Parathyroid adenoma (tissue), 2 donors: ENCODE results near the gene PSMC5.

ENCODE experiments used
- H2AFZ ChIP-seq: fragments of 300-600 bp; sonication (generic); one replicate; pipeline ENCODE4 v1.7.0; 2017; ENCODE audit warnings: antibody characterized with exemption, mild to moderate bottlenecking
- H3K27ac ChIP-seq: fragments of 300-600 bp; sonication (generic); one replicate; pipeline ENCODE4 v1.7.0; 2017
- H3K27me3 ChIP-seq: fragments of 300-600 bp; sonication (generic); one replicate; pipeline ENCODE4 v1.7.0; 2017; ENCODE audit warnings: low read length; ENCODE audit not compliant: control insufficient read depth, insufficient read depth
- H3K36me3 ChIP-seq: fragments of 300-600 bp; sonication (generic); one replicate; pipeline ENCODE4 v1.7.0; 2017; ENCODE audit warnings: low read length; ENCODE audit not compliant: control insufficient read depth, insufficient read depth
- H3K4me1 ChIP-seq: fragments of 300-600 bp; sonication (generic); one replicate; pipeline ENCODE4 v1.7.0; 2017; ENCODE audit warnings: control low read depth
- H3K4me2 ChIP-seq: fragments of 300-600 bp; sonication (generic); one replicate; pipeline ENCODE4 v1.7.0; 2017; ENCODE audit warnings: low read length
- H3K4me3 ChIP-seq: fragments of 300-600 bp; sonication (generic); one replicate; pipeline ENCODE4 v1.7.0; 2017; ENCODE audit warnings: low read depth, low read length
- H3K79me2 ChIP-seq: fragments of 300-600 bp; sonication (generic); one replicate; pipeline ENCODE4 v1.7.0; 2017; ENCODE audit warnings: control low read depth
- H3K9ac ChIP-seq: fragments of 300-600 bp; sonication (generic); one replicate; pipeline ENCODE4 v1.7.0; 2017; ENCODE audit warnings: mild to moderate bottlenecking
- H3K9me3 ChIP-seq: fragments of 300-600 bp; sonication (generic); one replicate; pipeline ENCODE4 v1.7.0; 2017; ENCODE audit warnings: low read length; ENCODE audit not compliant: control insufficient read depth
- TF ChIP-seq, protein P1 (sequence below): fragments of 300-600 bp; sonication (generic); IDR thresholded peaks from one replicate; pipeline ENCODE4 v1.7.0; 2017; ENCODE audit warnings: antibody characterized with exemption, mild to moderate bottlenecking
- donor health status: primary hyperparathyroidism.

Gene PSMC5

GRCh38 chr17:63847525-63848249, 20.5 kb downstream of the PSMC5 start:
- Histone ChIP-seq H3K36me3 (no peaks in the 10 kb centered on the region), H3K9me3 (no peaks in the 10 kb centered on the region), H2AFZ (no peak overlapping the region), H3K27ac (no peak overlapping the region), H3K4me3 (no peak overlapping the region), H3K4me1 (peaks cover 6% of the 10 kb centered on the region), H3K4me2 (no peak overlapping the region), H3K27me3 (no peaks in the 10 kb centered on the region), H3K9ac (no peak overlapping the region), H3K79me2 (no peaks in the 10 kb centered on the region)
- TF ChIP-seq, protein P1, sequence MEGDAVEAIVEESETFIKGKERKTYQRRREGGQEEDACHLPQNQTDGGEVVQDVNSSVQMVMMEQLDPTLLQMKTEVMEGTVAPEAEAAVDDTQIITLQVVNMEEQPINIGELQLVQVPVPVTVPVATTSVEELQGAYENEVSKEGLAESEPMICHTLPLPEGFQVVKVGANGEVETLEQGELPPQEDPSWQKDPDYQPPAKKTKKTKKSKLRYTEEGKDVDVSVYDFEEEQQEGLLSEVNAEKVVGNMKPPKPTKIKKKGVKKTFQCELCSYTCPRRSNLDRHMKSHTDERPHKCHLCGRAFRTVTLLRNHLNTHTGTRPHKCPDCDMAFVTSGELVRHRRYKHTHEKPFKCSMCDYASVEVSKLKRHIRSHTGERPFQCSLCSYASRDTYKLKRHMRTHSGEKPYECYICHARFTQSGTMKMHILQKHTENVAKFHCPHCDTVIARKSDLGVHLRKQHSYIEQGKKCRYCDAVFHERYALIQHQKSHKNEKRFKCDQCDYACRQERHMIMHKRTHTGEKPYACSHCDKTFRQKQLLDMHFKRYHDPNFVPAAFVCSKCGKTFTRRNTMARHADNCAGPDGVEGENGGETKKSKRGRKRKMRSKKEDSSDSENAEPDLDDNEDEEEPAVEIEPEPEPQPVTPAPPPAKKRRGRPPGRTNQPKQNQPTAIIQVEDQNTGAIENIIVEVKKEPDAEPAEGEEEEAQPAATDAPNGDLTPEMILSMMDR = no peak

- no peaks in the 10 kb centered on the region for H3K9me3 ChIP-seq
- no peaks in the 10 kb centered on the region for H3K79me2 ChIP-seq
- H3K27me3 ChIP-seq = no peaks in the 10 kb centered on the region
- H3K4me3 ChIP-seq = peak overlapping the region; percentile 49
- no peaks in the 10 kb centered on the region for H3K36me3 ChIP-seq
- no peak overlapping the region for H3K9ac ChIP-seq
- peaks cover 6% of the 10 kb centered on the region for H3K4me1 ChIP-seq
- peak overlapping the region; percentile 90 for H3K4me2 ChIP-seq
- peak overlapping the region; percentile 96 for H2AFZ ChIP-seq
- H3K27ac ChIP-seq = peak overlapping the region; percentile 30
- TF ChIP-seq, protein P1 = peak; percentile 80
Measured at GRCh38 chr17:63848834-63849689, 21.8 kb downstream of the PSMC5 start.

- Histone ChIP-seq H3K79me2 (no peaks in the 10 kb centered on the region), H3K9ac (no peak overlapping the region), H3K9me3 (no peaks in the 10 kb centered on the region), H2AFZ (no peak overlapping the region), H3K36me3 (no peaks in the 10 kb centered on the region), H3K4me3 (no peak overlapping the region), H3K4me2 (no peak overlapping the region), H3K27me3 (no peaks in the 10 kb centered on the region), H3K4me1 (peaks cover 6% of the 10 kb centered on the region), H3K27ac (no peak overlapping the region)
- TF ChIP-seq, protein P1 = no peak
Measured at GRCh38 chr17:63850401-63850800, 23.2 kb downstream of the PSMC5 start.

DNA sequence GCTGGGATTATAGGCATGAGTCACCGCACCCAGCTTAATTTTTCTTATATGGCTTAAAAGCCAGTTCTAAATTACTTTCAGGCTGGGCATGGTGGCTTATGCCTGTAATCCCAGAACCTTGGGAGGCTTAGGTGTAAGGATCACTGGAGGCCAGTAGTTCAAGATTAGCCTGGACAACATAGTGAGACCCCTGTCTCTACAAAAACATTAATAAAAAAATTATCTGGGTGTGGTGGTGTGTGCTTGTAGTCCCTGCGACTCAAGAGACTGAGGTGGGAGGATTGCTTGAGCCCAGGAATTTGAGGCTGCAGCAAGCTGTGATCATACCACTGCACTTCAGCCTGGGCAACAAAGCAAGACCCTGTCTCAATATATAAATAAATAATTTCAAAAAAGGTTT, 26.0 kb downstream of the PSMC5 start:
- no peak overlapping the region for H2AFZ ChIP-seq
- TF ChIP-seq, protein P1 = no peak

More for the DNA sequence above, 26.0 kb downstream of the PSMC5 start:
- no peaks in the 10 kb centered on the region for H3K79me2 ChIP-seq
- H3K4me2 ChIP-seq = no peak overlapping the region
- no peak overlapping the region for H3K27ac ChIP-seq
- H3K36me3 ChIP-seq = no peaks in the 10 kb centered on the region
- peaks cover 6% of the 10 kb centered on the region for H3K4me1 ChIP-seq
- H3K9me3 ChIP-seq = no peaks in the 10 kb centered on the region
- H3K27me3 ChIP-seq = no peaks in the 10 kb centered on the region
- no peak overlapping the region for H3K4me3 ChIP-seq
- H3K9ac ChIP-seq = no peak overlapping the region
